PFSK-1 (cell line): Measurements from ENCODE around the gene ARPIN.

Experiments used
- POLR2AphosphoS5 ChIP-seq: IDR thresholded peaks from 2 replicates; pipeline ENCODE4 v1.6.1; 2012; ENCODE audit warnings: low read depth, mild to moderate bottlenecking, control low read depth, low read length, moderate library complexity
- TAF1 ChIP-seq: IDR thresholded peaks from 2 replicates; pipeline ENCODE4 v1.6.1; 2012; ENCODE audit warnings: low read length, control low read depth, borderline replicate concordance; ENCODE audit not compliant: insufficient read depth

DNA sequence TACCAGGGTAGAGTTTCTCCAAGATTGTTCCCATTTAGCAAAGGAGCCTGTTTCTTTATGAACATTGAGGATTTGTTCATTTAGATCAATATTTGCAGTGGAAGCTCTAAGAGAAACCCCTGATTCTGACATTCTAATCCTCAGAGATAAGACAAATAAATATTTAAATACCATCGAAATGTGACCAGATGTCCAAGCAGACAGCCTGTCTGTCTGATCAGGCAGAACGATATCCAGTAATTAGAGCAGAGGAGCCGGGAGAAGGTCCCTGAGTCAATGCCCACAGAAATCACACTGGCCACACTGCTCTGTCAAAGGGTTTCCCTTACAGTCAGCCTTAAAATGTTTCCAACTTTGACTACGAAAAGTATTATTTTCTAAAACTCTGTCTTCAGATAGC lies 15.7 kb upstream of the ARPIN start:
- no peak for TF ChIP-seq TAF1
- no peak for TF ChIP-seq POLR2AphosphoS5
